Stimulated activated CD8-positive, alpha-beta memory T cell treated with anti-CD3 and anti-CD28 coated beads, Interleukin-7, amount 100 ng/mL, for 48 hours (primary cell): ENCODE data around the gene M6PR.
A peak's percentile ranks its signal among the peaks of the same experiment; 100 is the strongest.
"Not testable (repeated sequence)": the region's sequence is repeated elsewhere in the genome, so short reads cannot be mapped to it uniquely, and the experiment has no call there.

Source experiments
- DNase-seq, 2 donors: peaks; one replicate each; pipeline ENCODE4 v3.0.0-alpha.2; 2020; ENCODE audit warnings: low read depth in 1 of 2; ENCODE audit errors: extremely low read depth in 1 of 2

Gene M6PR

GRCh38 chr12:8951744-8952143 is 2.3 kb upstream of the M6PR start:
- no peak for DNase-seq

DNA sequence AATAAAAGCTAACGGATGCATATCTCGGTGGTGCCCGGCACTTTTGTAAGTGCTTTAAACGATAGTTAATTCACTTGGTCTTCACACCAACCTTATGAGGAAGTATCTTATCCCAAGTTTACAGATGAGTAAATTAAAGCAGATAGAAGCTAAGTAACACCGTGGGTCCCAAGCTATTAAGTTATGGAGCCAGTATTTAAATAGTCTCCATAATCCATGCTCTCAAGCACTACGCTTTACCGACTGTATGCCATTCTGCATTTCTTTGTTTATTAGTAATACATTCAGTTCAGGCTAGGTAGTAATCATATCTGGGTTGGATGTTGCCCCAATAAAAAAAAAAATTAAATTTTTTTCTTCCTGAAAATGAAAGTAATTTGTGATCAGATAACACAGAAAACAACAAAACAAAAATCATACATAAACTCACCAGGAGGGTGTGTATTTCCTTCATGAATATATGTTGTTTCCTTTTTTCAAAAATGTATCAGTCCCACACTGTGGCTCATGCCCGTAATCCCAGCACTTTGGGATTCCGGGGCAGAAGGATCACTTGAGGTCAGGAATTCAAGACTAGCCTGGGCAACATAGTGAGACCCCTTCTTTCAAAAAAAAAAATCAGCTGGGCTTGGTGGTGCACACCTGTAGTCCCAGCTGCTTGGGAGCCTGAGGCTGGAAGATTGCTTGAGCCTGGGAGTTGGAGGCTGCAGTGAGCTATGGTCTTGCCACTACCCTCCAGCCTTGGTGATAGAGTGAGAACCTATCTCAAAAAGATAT is 1.4 kb upstream of the M6PR start:
- no peak for DNase-seq

GRCh38 chr12:8950221-8950527 is 729 bp upstream of the M6PR start:
- DNase-seq, result no peak

DNA sequence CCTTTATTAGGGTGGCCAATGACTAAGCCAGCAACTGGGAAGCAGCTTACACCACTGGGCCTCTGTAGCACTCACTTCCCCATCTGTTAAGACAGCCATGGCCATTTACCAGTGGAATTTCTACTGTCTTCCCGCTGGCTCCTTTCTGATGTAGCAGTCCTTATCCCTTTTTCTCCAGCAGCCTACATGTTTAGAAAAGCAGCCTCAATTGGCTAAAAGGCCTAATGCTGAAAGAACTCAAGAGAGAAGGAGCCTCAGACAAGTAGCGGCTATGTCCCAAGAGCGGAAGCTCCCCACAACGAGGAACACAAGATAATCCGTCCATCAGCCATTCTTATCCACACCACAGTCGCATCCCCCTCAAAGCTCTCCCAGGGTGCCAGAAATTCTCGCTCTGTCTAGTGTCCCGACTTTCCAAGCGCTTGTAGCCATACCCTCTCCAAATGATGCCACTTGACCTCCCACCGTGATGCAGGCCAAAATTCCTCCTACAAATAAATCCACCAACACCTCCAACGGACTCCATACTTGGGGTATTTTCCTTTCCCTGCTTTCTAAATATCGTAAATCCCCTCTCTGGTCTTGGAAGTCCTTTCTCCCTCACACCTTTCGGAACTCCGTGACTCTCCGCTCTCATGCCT is 624 bp downstream of the M6PR start:
- DNase-seq, result no peak

DNA sequence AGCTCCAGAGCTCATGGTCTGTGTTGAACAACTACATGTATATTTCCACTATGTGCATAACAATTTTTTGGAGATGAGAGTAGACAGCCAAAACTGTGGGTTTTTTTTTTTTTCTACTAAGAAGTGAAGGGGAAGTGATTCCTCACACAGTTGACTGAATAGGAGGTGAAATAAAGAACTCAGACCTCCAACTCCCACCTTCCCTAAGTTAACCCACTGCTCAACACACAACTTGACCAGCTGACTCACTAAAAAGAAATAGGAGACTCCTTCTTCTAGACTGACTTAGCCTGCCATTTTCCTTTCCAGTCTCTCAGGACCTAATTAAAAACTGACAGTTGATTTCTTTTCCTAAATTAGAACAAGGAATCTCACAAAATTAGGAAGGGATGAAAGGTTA is 1.7 kb downstream of the M6PR start:
- no peak for DNase-seq

DNA sequence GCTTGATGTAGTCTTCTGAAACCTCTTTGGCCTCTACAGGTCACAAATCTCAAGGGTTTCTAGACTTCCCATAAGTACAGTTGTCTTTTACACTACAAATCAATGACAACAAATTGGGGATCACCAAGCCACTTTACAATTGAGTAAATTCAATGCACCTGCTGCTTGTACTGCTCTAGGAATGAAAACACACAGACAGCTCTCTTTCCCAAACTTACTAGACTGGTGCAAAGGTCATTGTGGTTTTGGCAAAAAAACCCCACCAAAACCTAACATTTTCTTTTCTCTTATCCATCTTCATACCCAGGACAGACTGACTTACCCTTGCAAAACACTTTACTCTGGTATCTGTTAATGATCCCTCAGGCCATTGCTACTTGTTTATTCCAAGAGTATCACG is 2.7 kb downstream of the M6PR start:
- DNase-seq, result no peak

DNA sequence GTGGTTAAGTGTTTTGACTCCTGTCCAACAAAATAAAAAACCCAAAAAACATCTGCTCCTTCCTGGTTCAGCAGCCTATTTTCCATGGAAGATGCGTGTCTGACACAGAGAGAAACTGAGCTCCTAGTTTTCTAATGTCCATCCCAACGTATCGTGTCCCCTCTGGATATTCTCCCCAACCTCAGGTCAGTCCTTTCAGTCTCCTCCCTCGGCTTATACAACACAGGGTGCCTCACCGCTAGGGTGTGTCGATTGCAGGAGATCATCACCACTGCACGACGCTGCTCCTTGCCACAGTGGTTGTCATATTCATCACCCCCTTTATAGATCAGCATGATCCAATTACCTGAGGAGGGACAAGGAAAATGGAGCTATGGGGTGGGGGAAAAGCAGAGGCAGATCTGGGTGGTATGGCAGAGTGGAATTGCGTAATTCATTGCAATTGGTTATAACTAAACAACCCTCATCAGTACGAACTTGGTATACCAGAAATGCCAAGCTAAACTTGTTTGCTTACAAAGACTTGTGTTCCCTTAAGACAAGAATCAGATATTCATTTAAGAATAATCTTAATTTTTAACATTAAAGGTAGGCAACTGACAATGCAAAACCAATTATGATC is 5.8 kb downstream of the M6PR start:
- no peak for DNase-seq

GRCh38 chr12:8941691-8942478 is 7.6 kb downstream of the M6PR start:
- DNase-seq, result no peak

DNA sequence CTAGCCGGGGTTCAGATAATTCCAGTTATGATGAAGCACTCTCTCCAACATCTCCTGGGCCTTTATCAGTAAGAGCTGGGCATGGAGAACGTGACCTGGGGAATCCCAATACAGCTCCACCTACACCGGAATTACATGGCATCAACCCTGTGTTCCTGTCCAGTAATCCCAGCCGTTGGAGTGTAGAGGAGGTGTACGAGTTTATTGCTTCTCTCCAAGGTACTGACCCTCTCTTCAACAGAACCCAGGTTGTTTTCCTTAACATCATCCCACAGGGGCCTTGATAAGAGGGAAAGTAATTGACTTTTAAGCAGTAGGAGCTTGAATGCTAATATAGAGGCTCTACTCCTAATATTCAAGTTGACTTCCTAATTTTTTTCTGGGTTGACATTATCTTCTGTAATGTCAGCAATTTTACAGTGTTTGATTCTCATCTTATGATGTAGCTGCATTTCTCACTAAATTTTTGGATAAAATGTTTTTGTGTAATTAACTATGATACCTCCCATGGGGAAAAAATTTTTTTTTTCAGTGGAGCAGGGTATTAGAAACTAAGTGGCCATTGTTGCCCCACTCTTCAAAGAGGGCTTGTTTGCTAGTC is 11.5 kb downstream of the M6PR start:
- DNase-seq, result not testable (repeated sequence)

DNA sequence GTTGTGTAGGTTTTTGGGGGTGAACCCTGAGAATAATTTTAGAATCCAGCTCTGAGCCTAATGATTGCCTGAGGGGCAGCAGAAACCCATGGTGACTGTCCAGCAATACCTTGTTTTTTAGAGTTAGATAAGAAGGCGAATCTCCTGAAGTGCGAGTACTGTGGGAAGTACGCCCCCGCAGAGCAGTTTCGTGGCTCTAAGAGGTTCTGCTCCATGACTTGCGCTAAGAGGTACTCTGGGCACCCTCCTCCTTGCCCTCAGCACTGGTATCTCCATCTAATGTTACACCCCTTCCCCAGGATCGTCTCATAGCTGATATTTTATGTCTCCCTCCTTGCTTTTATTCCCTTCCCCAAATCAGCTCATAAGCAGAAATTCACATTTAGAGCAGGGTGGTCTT is 12.7 kb downstream of the M6PR start:
- DNase-seq, result no peak

DNA sequence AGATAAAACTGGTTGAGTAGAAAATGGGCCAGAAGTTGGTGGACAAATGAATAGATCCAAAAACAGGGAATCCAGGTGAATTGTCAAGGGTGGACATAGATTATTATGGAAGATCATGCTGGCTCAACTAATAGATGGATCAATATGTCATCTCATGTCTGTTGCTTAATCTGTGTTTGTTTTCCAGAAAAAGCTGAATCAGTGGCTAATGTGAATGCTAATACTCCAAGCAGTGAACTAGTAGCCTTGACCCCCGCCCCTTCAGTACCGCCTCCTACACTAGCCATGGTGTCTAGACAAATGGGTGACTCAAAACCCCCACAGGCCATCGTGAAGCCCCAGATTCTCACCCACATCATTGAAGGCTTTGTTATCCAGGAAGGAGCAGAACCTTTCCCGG is 15.4 kb downstream of the M6PR start:
- not testable (repeated sequence) for DNase-seq

- not testable (repeated sequence) for DNase-seq
These were observed 17.0 kb downstream of the M6PR start for GRCh38 chr12:8932464-8932863.

DNA sequence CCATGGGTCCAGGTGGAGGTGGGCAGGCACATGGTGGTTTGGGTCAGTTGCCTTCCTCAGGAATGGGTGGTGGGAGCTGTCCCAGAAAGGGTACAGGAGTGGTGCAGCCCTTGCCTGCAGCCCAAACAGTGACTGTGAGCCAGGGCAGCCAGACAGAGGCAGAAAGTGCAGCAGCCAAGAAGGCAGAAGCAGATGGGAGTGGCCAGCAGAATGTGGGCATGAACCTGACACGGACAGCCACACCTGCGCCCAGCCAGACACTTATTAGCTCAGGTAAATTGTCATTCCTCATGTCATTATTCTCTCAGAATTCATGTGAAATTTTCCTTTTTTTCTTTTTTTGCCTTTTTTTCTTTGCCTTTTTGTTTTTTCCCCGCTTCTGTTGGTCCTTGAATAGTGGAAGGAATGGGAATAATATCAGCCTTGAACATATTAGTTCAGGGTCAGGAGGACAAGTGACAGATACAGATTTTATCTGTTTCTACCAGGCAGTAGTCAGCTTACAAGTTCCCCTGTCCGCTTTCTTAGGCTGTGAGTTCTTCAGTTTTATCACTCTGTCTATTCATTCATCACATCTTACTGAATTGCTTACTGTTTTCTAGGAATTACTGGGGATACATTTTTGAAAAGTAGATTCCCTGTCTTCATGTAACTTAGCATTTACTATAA is 18.7 kb downstream of the M6PR start:
- DNase-seq, result not testable (repeated sequence)

DNA sequence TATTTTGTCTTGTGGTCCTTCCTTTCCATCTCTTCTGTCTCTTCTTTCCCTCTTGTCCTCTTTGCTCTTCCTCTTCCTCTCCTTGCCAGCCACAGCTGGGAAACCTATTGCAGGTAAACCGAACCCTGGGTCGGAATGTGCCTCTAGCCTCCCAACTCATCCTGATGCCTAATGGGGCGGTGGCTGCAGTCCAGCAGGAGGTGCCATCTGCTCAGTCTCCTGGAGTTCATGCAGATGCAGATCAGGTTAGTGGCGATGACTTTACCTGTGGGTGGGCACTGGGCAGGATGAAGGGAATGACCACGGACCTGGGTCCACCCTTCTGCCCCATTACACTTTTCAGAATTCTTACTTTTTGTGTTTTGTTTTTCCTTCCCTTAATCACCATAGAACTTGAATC is 26.9 kb downstream of the M6PR start:
- no peak for DNase-seq

DNA sequence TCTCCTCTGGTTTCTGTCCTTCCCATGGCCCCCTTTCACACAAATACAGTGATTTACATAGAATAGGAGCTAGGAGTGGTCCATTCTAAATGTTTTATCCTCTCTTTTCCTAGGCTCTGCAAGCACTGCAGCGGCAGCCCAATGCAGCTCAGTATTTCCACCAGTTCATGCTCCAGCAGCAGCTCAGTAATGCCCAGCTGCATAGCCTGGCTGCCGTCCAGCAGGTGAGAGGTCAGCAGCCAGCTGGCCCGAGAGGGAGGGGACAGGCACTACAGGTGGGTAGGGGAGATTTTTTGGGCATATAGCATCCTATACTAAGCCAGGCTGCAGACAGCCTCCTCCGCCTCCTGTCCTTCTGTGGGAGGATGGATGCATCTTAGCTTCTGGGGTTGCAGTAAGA is 29.8 kb downstream of the M6PR start:
- not testable (repeated sequence) for DNase-seq

GRCh38 chr12:8917751-8918150 is 31.7 kb downstream of the M6PR start:
- no peak for DNase-seq

- no peak for DNase-seq
These were observed 32.4 kb downstream of the M6PR start for GRCh38 chr12:8917031-8917430.

DNA sequence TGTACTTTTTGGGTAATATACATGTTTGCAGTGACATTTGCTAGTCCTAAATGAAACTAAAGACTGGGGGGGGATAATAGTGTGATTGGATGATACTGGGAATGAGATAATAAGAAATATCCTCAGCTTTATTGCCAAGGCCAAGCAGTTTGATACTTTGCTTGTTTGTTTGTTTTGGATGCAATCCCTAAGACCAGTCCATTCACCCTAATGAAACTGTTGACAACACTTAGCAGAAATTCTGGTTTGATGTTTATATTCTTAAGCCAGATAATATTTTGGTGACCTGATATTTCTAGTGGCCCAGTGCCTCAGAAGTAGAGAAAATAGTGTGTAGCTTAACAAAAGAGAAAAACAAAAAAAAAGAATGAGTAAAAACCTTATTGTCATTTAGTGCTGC is 33.3 kb downstream of the M6PR start:
- no peak for DNase-seq

GRCh38 chr12:8914716-8915526 is 34.5 kb downstream of the M6PR start:
- DNase-seq, result peak; percentile 22 to 37
